ENCODE results near the gene LENG1. TPM values are rescaled to one million over a fixed set of nuclear protein-coding genes. Genes with fewer than 3 reads are reported as not detected.

LENG1 gene
- total and polyA plus RNA-seq, 2 donors (not counting 3 experiments of a cell fraction or from before 2014, with no cell fraction given), result 3.0 to 5.0 TPM

DNA sequence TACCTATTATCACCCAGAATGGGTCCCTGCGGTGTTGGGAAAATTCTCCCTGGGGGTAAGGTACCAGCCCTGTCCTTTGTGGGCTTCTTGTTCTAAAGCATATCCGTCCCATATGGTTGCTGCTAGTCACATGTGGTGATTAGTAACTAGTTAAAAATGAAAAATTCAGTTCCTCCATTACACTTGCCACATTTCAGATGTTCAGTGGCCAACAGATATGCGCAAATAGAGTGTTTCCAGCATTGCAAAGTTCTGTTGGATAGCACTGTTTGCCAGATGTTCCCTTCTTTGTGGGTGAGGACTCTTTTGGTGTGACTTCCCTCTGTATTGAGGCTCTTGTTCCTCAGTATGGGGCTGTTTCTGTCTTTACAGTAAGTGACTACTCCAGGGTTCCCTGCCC lies 18.2 kb downstream of the LENG1 start:
- intact Hi-C loops (cut with micrococcal nuclease), result no loop called here
- no peaks in the 10 kb centered on the region for H3K9me3 ChIP-seq (replicated peaks; ENCODE audit: control insufficient read depth, insufficient read depth, low read length)
- DNase-seq (ENCODE audit: low read depth, low spot score) (no peak), FAIRE-seq (no peak)
- peaks cover 25 to 37% of the 10 kb centered on the region in 2 experiments for H3K36me3 ChIP-seq (ENCODE audit: control insufficient read depth in 2 of 2, extremely low read depth in 1 of 2, insufficient read depth in 2 of 2, low read length in 2 of 2)
- H4K20me1 ChIP-seq (replicated peaks; ENCODE audit: control insufficient read depth, extremely low read depth, insufficient read depth, low read length), result no peaks in the 10 kb centered on the region
- dilution Hi-C loops (cut with MboI; ENCODE audit: extremely low pct_ligation_motif_present, low sequenced_read_pairs), result no loop called here
- POLR2A ChIA-PET, result no interaction called here
- TF ChIP-seq POLR2A (IDR thresholded peaks at IDR 0.05; ENCODE audit: low read depth, low read length) (no peak), JUN (IDR thresholded peaks at IDR 0.05; ENCODE audit: borderline replicate concordance, insufficient read depth, insufficient read length, low read depth) (no peak), MYC (IDR thresholded peaks at IDR 0.05; ENCODE audit: low read depth, low read length) (no peak), FOS (IDR thresholded peaks at IDR 0.05; ENCODE audit: borderline replicate concordance, insufficient read depth, low read length) (no peak), GATA2 (IDR thresholded peaks at IDR 0.05; ENCODE audit: insufficient read depth, insufficient read length, low read depth, low read length) (no peak)
- TF ChIP-seq, protein P1, sequence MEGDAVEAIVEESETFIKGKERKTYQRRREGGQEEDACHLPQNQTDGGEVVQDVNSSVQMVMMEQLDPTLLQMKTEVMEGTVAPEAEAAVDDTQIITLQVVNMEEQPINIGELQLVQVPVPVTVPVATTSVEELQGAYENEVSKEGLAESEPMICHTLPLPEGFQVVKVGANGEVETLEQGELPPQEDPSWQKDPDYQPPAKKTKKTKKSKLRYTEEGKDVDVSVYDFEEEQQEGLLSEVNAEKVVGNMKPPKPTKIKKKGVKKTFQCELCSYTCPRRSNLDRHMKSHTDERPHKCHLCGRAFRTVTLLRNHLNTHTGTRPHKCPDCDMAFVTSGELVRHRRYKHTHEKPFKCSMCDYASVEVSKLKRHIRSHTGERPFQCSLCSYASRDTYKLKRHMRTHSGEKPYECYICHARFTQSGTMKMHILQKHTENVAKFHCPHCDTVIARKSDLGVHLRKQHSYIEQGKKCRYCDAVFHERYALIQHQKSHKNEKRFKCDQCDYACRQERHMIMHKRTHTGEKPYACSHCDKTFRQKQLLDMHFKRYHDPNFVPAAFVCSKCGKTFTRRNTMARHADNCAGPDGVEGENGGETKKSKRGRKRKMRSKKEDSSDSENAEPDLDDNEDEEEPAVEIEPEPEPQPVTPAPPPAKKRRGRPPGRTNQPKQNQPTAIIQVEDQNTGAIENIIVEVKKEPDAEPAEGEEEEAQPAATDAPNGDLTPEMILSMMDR (IDR thresholded peaks at IDR 0.05; ENCODE audit: extremely low read depth in 1 of 2, insufficient read depth in 1 of 2, low read depth in 1 of 2, low read length in 2 of 2), result no peak
- TF ChIP-seq, protein P2, sequence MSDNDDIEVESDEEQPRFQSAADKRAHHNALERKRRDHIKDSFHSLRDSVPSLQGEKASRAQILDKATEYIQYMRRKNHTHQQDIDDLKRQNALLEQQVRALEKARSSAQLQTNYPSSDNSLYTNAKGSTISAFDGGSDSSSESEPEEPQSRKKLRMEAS (IDR thresholded peaks at IDR 0.05; ENCODE audit: insufficient read depth, insufficient read length), result no peak
- no peak overlapping the region for H3K27ac ChIP-seq (ENCODE audit: insufficient read depth, low read depth, low read length)
- H3K4me1 ChIP-seq (ENCODE audit: control insufficient read depth, extremely low read depth, insufficient read depth, low read length), result peaks cover 11% of the 10 kb centered on the region
- H3K9ac ChIP-seq (replicated peaks; ENCODE audit: extremely low read depth, insufficient read depth, low read length), result no peak overlapping the region
- no peak overlapping the region for H3K4me2 ChIP-seq (ENCODE audit: insufficient read depth, low read length)
- H2AFZ ChIP-seq (ENCODE audit: low read depth, low read length), result no peak overlapping the region
- CTCF ChIA-PET, result no interaction called here
- peaks cover 49% of the 10 kb centered on the region for H3K79me2 ChIP-seq (ENCODE audit: control insufficient read depth, insufficient read depth, low read length)
- BruUV-seq (replicated peaks), result no TSS peak
- no peak overlapping the region for H3K4me3 ChIP-seq (replicated peaks in 1 of 3; ENCODE audit: insufficient read depth in 1 of 3, low read depth in 1 of 3, low read length in 3 of 3)
- no peaks in the 10 kb centered on the region for H3K9me1 ChIP-seq (replicated peaks; ENCODE audit: control insufficient read depth, extremely low read depth, insufficient read depth, low read length)
- no peaks in the 10 kb centered on the region for H3K27me3 ChIP-seq (ENCODE audit: control insufficient read depth in 2 of 2, insufficient read depth in 2 of 2, low read length in 2 of 2)
